Measurements from ENCODE around the gene GTF3C1.

DNA sequence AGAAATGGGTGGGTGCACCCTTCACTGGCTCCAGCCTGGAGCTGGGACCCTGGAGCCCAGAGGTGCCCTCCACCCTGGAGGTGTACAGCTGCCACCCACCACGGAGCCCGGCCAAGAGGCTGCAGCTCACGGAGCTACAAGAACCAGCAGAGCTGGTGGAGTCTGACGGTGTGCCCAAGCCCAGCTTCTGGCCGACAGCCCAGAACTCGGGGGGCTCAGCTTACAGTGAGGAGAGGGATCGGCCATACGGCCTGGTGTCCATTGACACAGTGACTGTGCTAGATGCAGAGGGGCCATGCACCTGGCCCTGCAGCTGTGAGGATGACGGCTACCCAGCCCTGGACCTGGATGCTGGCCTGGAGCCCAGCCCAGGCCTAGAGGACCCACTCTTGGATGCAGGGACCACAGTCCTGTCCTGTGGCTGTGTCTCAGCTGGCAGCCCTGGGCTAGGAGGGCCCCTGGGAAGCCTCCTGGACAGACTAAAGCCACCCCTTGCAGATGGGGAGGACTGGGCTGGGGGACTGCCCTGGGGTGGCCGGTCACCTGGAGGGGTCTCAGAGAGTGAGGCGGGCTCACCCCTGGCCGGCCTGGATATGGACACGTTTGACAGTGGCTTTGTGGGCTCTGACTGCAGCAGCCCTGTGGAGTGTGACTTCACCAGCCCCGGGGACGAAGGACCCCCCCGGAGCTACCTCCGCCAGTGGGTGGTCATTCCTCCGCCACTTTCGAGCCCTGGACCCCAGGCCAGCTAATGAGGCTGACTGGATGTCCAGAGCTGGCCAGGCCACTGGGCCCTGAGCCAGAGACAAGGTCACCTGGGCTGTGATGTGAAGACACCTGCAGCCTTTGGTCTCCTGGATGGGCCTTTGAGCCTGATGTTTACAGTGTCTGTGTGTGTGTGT, 100.9 kb downstream of the GTF3C1 start:
- TF ChIP-seq, protein P1, sequence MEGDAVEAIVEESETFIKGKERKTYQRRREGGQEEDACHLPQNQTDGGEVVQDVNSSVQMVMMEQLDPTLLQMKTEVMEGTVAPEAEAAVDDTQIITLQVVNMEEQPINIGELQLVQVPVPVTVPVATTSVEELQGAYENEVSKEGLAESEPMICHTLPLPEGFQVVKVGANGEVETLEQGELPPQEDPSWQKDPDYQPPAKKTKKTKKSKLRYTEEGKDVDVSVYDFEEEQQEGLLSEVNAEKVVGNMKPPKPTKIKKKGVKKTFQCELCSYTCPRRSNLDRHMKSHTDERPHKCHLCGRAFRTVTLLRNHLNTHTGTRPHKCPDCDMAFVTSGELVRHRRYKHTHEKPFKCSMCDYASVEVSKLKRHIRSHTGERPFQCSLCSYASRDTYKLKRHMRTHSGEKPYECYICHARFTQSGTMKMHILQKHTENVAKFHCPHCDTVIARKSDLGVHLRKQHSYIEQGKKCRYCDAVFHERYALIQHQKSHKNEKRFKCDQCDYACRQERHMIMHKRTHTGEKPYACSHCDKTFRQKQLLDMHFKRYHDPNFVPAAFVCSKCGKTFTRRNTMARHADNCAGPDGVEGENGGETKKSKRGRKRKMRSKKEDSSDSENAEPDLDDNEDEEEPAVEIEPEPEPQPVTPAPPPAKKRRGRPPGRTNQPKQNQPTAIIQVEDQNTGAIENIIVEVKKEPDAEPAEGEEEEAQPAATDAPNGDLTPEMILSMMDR (IDR thresholded peaks at IDR 0.05): no peak
- TF ChIP-seq POLR2A (IDR thresholded peaks at IDR 0.05) (no peak), EP300 (IDR thresholded peaks at IDR 0.05) (no peak), POLR2AphosphoS5 (IDR thresholded peaks at IDR 0.05) (no peak)
